CD4-positive, alpha-beta T cell treated with Interferon alpha-2 for 1 hour (primary cell): ENCODE data around the gene ZC2HC1C.
A peak's percentile ranks its signal among the peaks of the same experiment; 100 is the strongest.
"Not testable (repeated sequence)": the region's sequence is repeated elsewhere in the genome, so short reads cannot be mapped to it uniquely, and the experiment has no call there.

Experiments used
- DNase-seq, 2 donors: peaks; one replicate each; pipeline ENCODE4 v3.0.0-alpha.2; 2020 to 2022

Gene ZC2HC1C

GRCh38 chr14:75059642-75060041, 9.8 kb upstream of the ZC2HC1C start:
- no peak for DNase-seq

- no peak for DNase-seq
Measured at GRCh38 chr14:75060420-75060819, 9.0 kb upstream of the ZC2HC1C start.

GRCh38 chr14:75063013-75063412, 6.4 kb upstream of the ZC2HC1C start:
- DNase-seq, result no peak

GRCh38 chr14:75063491-75064204, 5.8 kb upstream of the ZC2HC1C start, which contains the start of gene ACYP1:
TSS of gene ACYP1 (minus strand) at chr14:75064024. CDS start at chr14:75063553, 471 bp downstream.
- DNase-seq, result peak; percentile 90 to 93

GRCh38 chr14:75064205-75064567, 5.3 kb upstream of the ZC2HC1C start:
- DNase-seq, result no peak

- no peak for DNase-seq
Measured at GRCh38 chr14:75066691-75067090, 2.8 kb upstream of the ZC2HC1C start.

- DNase-seq, result no peak
Measured at GRCh38 chr14:75067212-75067611, 2.2 kb upstream of the ZC2HC1C start.

GRCh38 chr14:75067765-75068164, 1.7 kb upstream of the ZC2HC1C start:
- not testable (repeated sequence) for DNase-seq

GRCh38 chr14:75068294-75069120, 934 bp upstream of the ZC2HC1C start:
- no peak for DNase-seq

- no peak for DNase-seq
Measured at GRCh38 chr14:75069811-75070145, 337 bp downstream of the ZC2HC1C start.

- DNase-seq, result no peak
Measured at GRCh38 chr14:75070383-75070782, 942 bp downstream of the ZC2HC1C start.

- DNase-seq, result no peak
Measured at GRCh38 chr14:75077794-75078193, 8.4 kb downstream of the ZC2HC1C start.

GRCh38 chr14:75079521-75079920, 10.1 kb downstream of the ZC2HC1C start:
- no peak for DNase-seq

GRCh38 chr14:75081660-75082229, 12.3 kb downstream of the ZC2HC1C start:
- DNase-seq, result no peak

- DNase-seq, result no peak
Measured at GRCh38 chr14:75083271-75083670, 13.8 kb downstream of the ZC2HC1C start.

- no peak for DNase-seq
Measured at GRCh38 chr14:75084513-75084912, 15.1 kb downstream of the ZC2HC1C start.

- no peak for DNase-seq
Measured at GRCh38 chr14:75088153-75088552, 18.7 kb downstream of the ZC2HC1C start.

- peak; percentile 37 to 65 for DNase-seq
Measured at GRCh38 chr14:75088566-75089373, 19.3 kb downstream of the ZC2HC1C start.

GRCh38 chr14:75090353-75090752, 20.9 kb downstream of the ZC2HC1C start:
- DNase-seq, result no peak

- no peak for DNase-seq
Measured at GRCh38 chr14:75091251-75091650, 21.8 kb downstream of the ZC2HC1C start.

- DNase-seq, result no peak
Measured at GRCh38 chr14:75092698-75093097, 23.3 kb downstream of the ZC2HC1C start.

- no peak for DNase-seq
Measured at GRCh38 chr14:75094896-75095295, 25.5 kb downstream of the ZC2HC1C start.

- DNase-seq, result no peak
Measured at GRCh38 chr14:75095690-75096089, 26.2 kb downstream of the ZC2HC1C start.
